GM23248 (cell line): ENCODE results near the gene MANF.

Experiments used
- EZH2 ChIP-seq: fragments of 200-600 bp; sonication (generic); IDR thresholded peaks from 2 replicates; pipeline ENCODE4 v1.6.1; 2018; ENCODE audit warnings: antibody characterized with exemption, mild to moderate bottlenecking; ENCODE audit not compliant: insufficient read depth, poor library complexity, severe bottlenecking
- EZH2phosphoT487 ChIP-seq: fragments of 200-600 bp; sonication (generic); IDR thresholded peaks from 2 replicates; pipeline ENCODE4 v1.6.1; 2018; ENCODE audit warnings: antibody characterized with exemption, moderate library complexity, mild to moderate bottlenecking, low read depth; ENCODE audit not compliant: insufficient read depth

- TF ChIP-seq EZH2phosphoT487 (no peak), EZH2 (no peak)
Observed at GRCh38 chr3:51386159-51386851, 1.2 kb downstream of the MANF start.
